GM18858 (cell line): ENCODE measurements around the gene PRMT5.
"Not testable (repeated sequence)": the region's sequence is repeated elsewhere in the genome, so short reads cannot be mapped to it uniquely, and the experiment has no call there.

ENCODE experiments used
- ATAC-seq: cut with Tn5 transposase; IDR thresholded peaks from one replicate; pipeline ENCODE4 v1.9.1; 2021; ENCODE audit not compliant: unreplicated experiment

Gene PRMT5

DNA sequence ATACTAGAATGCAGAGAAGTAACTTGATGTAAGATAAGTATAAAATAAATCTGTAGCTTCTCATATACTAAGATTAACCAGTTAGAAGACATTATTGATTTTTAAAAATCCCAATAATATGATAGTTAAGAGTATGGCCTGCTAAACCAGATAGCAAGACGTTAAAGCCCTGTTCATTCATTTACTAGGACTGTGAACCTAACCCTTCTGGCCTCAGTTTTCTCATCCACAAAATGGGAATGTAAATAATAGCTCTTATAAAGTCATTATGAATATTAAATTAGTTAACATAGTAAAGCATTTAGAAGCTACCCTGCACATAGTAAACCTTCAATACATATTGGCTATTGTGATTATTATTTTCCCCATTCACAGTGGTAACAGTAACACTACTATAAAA is 6.0 kb upstream of the PRMT5 start:
- ATAC-seq = no peak

DNA sequence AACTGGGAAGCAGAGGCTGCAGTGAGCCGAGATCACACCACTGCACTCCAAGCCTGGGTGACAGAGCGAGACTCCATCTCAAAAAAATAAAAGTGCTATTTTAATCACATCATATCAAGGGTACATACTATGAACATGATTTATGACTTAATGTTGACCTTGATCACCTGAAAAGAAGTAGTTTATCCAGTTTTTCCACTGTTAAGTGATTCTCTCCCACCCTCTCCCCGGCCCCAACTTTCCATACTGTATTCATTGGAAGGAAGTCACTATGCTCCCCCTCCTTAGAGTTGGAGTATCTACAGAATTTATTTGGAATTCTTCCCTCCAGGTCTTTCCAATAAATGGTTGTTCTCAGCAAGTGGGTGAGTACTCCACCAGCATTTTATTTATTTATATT is 3.0 kb upstream of the PRMT5 start:
- no peak for ATAC-seq

DNA sequence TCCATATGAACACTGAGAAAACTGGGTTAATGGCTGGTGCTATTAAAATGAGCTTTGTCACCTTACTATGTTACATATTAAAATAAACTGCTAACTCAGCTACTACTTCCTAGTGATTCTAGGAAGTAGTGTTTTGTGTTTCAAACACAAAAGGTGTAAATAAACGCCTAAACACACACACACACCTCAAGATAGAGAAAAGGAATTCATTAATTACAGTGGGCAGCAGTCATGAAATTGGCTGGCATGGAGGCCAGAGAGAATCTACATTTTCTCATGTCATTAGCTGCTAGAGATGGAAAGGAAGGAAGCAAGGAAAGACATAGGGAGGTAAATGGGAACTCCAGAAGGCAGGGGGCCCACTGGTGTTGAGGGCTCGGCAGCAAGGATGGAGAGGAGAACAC is 787 bp upstream of the PRMT5 start:
- no peak for ATAC-seq

DNA sequence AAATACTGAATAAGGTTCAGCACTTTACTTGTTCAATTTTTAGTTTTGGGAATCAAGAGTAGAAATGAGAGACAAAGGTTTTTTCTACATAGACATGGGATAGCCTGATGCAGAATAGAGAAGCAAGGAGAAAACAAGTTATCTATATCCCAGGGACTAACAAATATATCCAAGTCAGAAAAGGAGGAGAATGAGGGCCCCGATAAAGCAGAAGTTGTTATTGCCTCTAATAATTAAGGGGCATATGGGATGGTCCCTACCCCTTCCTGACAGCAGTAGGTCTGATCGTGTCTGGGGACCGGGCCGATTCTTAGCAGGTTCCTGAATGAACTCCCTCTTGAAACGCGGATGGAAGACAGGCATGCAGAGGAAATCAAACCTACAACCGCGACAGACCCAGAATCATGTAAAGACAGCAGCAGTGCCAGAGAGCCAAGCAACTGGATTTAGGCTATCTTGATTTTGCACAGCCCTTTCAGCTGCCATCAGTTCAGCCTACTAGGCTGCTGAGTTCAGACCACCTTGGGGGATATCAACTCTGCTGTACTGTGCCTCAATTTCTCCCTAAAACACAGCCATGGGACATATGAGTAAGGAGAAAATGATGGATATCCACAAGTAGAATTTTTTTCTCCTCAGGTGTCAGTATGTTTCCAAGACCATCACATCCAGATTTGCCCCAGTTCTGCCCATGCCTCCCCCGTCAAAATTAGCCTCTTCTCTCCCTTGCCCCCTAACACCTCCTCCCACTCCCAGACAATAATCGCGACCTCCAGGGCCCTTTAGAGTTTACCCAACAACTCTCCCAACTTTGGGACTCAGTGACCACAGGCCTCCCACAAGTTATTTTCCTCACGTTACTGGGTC is 706 bp downstream of the PRMT5 start:
- no peak for ATAC-seq

- no peak for ATAC-seq
Observed at GRCh38 chr14:22926316-22926715, 2.9 kb downstream of the PRMT5 start.

DNA sequence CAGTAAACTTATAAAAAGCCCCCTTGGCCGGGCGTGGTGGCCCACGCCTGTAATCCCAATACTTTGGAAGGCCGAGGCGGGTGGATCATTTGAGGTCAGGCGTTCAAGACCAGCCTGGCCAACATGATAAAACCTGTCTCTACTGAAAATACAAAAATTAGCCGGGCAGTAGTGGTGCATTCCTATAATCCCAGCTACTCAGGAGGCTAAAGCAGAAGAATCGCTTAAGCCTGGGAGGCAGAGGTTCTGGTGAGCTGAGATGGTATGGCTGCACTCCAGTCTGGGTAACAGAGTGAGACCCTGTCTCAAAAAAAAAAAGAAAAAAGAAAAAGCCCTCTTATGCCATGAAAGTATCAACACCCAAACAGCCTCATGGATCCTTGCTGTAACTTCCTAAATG is 3.7 kb downstream of the PRMT5 start:
- no peak for ATAC-seq

GRCh38 chr14:22923746-22924145 is 5.4 kb downstream of the PRMT5 start:
- ATAC-seq = no peak

GRCh38 chr14:22922294-22922693 is 6.9 kb downstream of the PRMT5 start:
- no peak for ATAC-seq

GRCh38 chr14:22920697-22921096 is 8.5 kb downstream of the PRMT5 start:
- no peak for ATAC-seq

- peak; percentile 6 for ATAC-seq
Observed at GRCh38 chr14:22919601-22919921, 9.6 kb downstream of the PRMT5 start.

DNA sequence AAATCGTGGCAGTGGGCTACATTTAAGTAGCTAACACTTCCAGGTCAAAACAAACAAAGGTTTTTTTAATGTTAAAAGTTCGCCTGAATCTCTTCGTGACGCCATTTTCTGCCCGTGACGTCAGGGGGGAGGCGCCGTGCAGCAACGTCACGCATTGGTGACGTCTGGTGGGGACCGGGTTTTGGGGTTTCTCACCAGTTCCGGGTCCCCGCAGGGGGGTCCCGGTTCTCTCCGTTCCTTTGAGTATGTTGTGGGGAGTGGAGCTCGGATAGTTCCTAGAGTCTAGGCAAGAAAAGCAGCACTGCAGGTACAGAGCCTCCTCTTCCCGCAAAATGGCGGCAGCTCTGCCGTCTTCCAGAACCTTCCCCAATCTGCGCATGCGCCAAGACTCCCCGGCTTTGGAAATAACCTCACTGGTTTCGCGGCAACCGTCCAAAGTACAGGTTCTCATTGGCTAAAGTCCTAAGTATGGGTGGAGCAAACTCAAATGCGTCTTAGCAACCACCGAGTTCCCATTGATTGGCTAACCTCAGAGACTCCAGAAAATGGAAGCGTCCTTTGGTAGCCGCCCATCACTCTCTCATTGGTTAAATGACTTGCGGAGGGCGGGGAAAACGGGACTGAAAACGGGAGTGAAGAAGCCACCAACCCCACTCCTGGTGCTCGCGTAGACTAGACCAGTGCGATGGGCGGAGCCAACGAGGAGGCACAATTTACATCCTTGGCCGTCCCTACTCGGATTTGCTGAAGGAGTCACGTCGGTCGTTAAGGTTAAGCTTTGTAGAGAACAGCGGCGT is 10.2 kb downstream of the PRMT5 start, which contains the start of gene RBM23:
Gene RBM23 (minus strand): TSS at position 346 of the 797 bp plus-strand sequence.
- peak; percentile 82 for ATAC-seq

DNA sequence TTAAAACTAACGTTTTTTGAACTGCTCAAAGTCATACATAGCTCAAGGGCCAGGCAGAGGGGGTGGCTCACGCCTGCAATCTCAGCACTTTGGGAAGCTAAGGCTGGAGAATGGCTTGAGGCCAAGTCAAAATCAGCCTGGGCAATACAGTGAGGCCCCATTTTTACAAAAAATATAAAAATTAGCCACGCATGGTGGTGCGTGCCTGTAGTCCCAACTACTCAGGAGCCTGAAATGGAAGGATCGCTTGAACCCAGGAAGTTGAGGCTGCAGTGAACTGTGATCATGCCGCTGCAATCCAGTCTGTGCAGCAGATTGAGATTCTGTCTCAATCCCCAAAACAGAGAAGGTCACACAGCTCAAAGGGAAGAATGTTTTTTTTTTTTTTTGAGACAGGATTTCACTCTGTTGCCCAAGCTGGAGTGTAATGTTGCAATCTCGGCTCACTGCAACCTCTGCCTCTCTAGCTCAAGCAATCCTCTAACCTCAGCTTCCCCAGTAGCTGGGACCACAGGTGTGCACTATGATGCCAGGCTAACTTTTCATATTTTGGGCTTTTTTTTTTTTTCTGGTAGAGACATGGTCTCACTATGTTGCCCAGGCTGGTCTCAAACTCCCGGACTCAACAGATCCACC is 13.2 kb downstream of the PRMT5 start:
- no peak for ATAC-seq

DNA sequence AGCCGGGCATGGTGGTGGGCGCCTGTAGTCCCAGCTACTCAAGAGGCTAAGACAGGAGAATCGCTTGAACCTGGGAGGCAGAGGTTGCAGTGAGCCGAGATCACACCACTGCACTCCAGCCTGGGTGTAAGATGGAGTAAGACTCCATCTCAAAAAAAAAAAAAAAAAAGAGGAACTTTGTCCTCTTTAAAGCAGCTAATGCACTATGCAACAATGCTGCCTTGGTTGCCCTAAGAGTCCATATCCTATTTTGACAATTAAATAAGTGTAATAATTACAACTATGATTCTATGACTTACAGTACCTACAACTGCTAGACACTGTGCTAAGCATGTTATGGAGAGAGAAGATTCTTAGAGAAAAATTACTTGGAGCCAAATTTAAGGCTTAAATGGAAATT is 14.3 kb downstream of the PRMT5 start:
- not testable (repeated sequence) for ATAC-seq

- ATAC-seq = no peak
Observed at GRCh38 chr14:22910916-22911315, 18.3 kb downstream of the PRMT5 start.

DNA sequence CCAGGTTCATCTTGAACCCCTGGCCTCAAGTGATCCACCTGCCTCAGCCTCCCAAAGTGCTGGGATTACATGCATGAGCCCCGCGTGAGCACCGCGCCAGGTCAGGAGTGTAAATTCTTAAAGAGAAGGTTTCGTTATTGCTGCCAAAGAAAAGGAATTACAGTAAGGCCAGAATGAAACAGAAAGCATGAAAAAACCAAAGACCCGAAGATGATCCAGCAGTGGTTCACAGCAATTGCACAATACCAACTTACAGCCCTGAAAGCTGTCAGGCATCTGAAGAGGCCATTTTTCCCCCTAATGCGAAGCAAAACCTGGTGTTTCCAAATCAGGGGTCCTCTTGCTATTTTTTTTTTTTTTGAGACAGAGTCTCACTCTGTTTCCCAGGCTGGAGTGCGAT is 20.6 kb downstream of the PRMT5 start:
- no peak for ATAC-seq

DNA sequence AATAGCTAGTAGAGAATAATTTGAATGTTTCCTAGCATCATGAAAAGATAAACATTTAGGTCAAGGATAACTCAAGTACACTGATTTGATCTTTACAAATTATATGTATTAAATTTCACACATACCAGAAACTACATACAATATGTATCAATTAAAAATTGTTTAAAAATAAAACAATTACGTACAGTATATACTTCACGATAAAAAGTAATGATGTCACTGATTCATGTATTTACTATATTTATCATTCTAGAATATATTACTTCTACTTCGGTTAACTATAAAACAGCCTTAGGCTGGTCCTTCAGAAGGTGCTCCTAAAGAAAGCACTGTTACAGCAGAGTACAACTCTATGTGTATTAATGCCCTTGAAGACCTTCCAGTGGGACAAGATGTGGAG is 21.7 kb downstream of the PRMT5 start:
- ATAC-seq = no peak

DNA sequence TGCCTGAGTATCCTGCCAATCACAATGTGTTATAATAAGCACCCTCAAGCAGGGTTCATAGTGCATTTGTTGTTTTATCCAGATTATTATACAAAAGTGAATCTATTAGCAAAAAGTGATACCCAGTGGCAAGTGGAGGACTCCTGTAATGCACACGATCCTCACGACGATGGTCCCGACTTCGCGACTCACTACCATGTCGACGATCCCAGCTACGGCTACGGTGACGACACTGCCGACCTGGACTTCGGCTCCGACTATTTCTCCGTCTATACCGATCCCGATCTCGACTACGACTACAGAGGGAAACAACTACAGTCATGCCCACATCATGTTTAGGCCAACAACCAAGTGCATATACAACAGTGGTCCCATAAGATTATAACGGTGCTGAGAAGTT is 23.1 kb downstream of the PRMT5 start:
- no peak for ATAC-seq

DNA sequence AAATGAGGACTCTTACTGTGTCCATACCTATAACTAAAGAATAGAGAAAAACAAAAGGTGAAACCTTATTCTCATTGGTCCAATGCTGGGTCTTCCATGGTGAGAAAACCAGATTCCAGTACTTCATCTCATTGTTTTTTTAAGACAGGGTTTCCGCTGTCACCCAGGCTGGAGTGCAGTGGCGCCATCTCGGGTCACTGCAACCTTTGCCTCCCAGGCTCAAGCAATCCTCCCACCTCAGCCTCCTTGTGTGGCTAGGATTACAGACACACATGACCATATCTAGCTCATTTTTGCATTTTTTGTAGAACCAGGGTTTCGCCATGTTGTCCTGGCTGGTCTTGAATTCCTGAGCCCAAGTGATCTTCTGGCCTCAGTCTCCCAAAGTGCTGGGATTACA is 23.5 kb downstream of the PRMT5 start:
- no peak for ATAC-seq

DNA sequence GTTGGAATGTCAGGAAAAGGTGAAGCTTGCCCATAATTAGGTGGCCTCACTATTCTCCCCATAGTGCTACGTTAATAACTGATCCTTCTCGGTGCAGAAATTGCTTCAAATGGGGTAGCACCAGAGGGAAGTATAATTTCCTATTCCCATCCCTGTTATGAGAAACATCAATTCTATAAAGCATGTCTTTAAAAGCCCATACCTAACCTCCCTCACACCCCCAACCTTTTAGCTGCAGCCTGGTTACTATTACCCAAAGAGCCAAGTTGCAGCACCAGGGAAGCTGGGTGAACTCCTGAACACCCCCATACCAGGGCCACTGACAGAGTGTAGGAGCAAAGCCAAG is 25.5 kb downstream of the PRMT5 start:
- ATAC-seq = no peak

- no peak for ATAC-seq
Observed at GRCh38 chr14:22901799-22902198, 27.4 kb downstream of the PRMT5 start.

DNA sequence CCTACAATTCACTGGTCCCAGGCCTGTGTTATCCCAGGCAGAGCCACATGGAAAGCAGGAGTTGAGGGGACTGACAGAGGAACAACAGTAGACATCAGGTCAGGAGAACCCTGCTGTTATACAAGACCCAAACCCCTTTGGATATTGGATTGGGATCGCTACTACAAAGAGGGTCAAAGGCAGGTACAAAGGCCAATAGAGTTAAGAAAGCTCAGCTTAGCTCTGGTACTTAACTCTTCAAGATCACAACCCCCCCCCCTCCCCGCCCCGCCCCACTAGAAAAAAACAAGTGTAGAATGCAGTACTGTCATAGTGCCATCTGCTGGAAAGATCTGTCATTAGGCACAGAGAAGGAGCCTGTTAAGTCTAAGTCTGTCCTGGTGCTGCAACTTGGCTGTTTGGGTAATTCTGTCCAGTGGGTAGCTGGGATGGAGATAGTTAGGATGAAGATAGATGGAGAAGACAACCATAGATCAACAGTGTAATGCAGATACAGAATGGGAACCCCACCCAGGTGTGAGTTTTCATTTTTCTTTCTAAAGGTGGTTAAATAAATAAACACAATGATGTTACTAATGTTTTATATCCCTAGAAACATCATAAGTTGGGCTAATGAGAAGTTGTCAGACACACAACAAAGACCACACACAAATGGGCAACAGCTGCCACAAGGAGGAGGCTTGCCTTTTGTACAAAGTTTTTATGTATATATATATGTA is 28.9 kb downstream of the PRMT5 start:
- ATAC-seq = no peak
